ENCODE results near the gene CRYBG1.

- TF ChIP-seq ETV5 (CRISPR knock-in tag; IDR thresholded peaks at IDR 0.05; ENCODE audit: borderline replicate concordance): no peak
- no peak for TF ChIP-seq NR2F2 (IDR thresholded peaks at IDR 0.05; ENCODE audit: borderline replicate concordance, low read depth)
- TF ChIP-seq NFE2L2 (IDR thresholded peaks at IDR 0.05; ENCODE audit: low read length): no peak
- no peak for TF ChIP-seq KDM1A (CRISPR knock-in tag; IDR thresholded peaks at IDR 0.05)
- no peak for TF ChIP-seq MXD1 (CRISPR knock-in tag; IDR thresholded peaks at IDR 0.05)
- TF ChIP-seq CENPT (CRISPR knock-in tag; IDR thresholded peaks at IDR 0.05; ENCODE audit: low read depth): no peak
- no peak for TF ChIP-seq NCOA1 (CRISPR knock-in tag; IDR thresholded peaks at IDR 0.05)
Measured at GRCh38 chr6:106356378-106356777, 4.1 kb upstream of the CRYBG1 start.
